GM12873 (cell line): ENCODE data around the gene OCIAD2.

Experiments
- CTCF ChIP-seq: IDR thresholded peaks from 2 replicates; pipeline ENCODE4 v1.5.1; 2012; ENCODE audit warnings: low read depth, mild to moderate bottlenecking, moderate library complexity, low read length, control low read depth; ENCODE audit not compliant: insufficient read depth; ENCODE audit errors: missing control alignments

Gene OCIAD2

GRCh38 chr4:48944252-48944651 lies 37.7 kb upstream of the OCIAD2 start:
- no peak for TF ChIP-seq CTCF

- TF ChIP-seq CTCF = peak; percentile 30
These were observed 36.8 kb upstream of the OCIAD2 start for GRCh38 chr4:48943387-48943786.

GRCh38 chr4:48939785-48940184 lies 33.2 kb upstream of the OCIAD2 start:
- no peak for TF ChIP-seq CTCF

GRCh38 chr4:48938831-48939230 lies 32.3 kb upstream of the OCIAD2 start:
- no peak for TF ChIP-seq CTCF

GRCh38 chr4:48937033-48937432 lies 30.5 kb upstream of the OCIAD2 start:
- TF ChIP-seq CTCF = no peak

- TF ChIP-seq CTCF = peak; percentile 21
These were observed 24.9 kb upstream of the OCIAD2 start for GRCh38 chr4:48931459-48931858.

- no peak for TF ChIP-seq CTCF
These were observed 24.1 kb upstream of the OCIAD2 start for GRCh38 chr4:48930654-48931053.
